WTC11 (cell line): ENCODE measurements around the gene C1orf35. TPM values are rescaled to one million over a fixed set of nuclear protein-coding genes. Genes with fewer than 3 reads are reported as not detected.

Experiments used
- ATAC-seq: fragments of 200-7000 bp; cut with Tn5 transposase; 2 replicates; pipeline ENCODE4 v1.10.0; 2021; ENCODE audit warnings: mild to moderate bottlenecking, moderate library complexity
- CTCF ChIA-PET: fragments of 300-600 bp; sonication (Branson Sonifier 250); formaldehyde crosslinking; loops from one replicate; lab custom pipeline; 2021; ENCODE audit warnings: antibody characterized with exemption; lab: Charles Lee
- POLR2A ChIA-PET: fragments of 350-600 bp; sonication (Branson Sonifier 250); formaldehyde crosslinking; loops from one replicate; lab custom pipeline; 2021; ENCODE audit warnings: antibody characterized with exemption; lab: Charles Lee
- DNase-seq: peaks from one replicate; pipeline ENCODE4 v3.0.0; 2021; ENCODE audit warnings: low spot score
- H3K27ac Mint-ChIP-seq: 2 replicates; pipeline ENCODE4 v1.8.0; 2021; ENCODE audit warnings: mixed read lengths
- H3K27me3 Mint-ChIP-seq: 2 replicates; pipeline ENCODE4 v1.8.0; 2021; ENCODE audit warnings: low read depth, mild to moderate bottlenecking, moderate library complexity, mixed read lengths
- H3K36me3 Mint-ChIP-seq: 2 replicates; pipeline ENCODE4 v1.8.0; 2021; ENCODE audit warnings: mixed read lengths
- H3K4me1 Mint-ChIP-seq: 2 replicates; pipeline ENCODE4 v1.8.0; 2022; ENCODE audit warnings: mixed read lengths
- H3K4me3 Mint-ChIP-seq: 2 replicates; pipeline ENCODE4 v1.8.0; 2021; ENCODE audit warnings: mild to moderate bottlenecking, moderate library complexity, mixed read lengths
- H3K9me3 Mint-ChIP-seq: 2 replicates; pipeline ENCODE4 v1.8.0; 2021; ENCODE audit warnings: mixed read lengths
- AFF4 ChIP-seq: sonication (generic); formaldehyde crosslinking; IDR thresholded peaks from 2 replicates; pipeline ENCODE4 v1.8.1; 2023; ENCODE audit warnings: mild to moderate bottlenecking, missing genetic modification reagents, borderline replicate concordance
- ATF2 ChIP-seq: sonication (generic); formaldehyde crosslinking; IDR thresholded peaks from 2 replicates; pipeline ENCODE4 v1.8.1; 2022; ENCODE audit warnings: low read depth, missing genetic modification reagents, borderline replicate concordance
- CDX4 ChIP-seq: fragments of 250-450 bp; sonication (Bioruptor Pico); IDR thresholded peaks from 2 replicates; pipeline ENCODE4 v1.9.0; 2021; ENCODE audit warnings: moderate library complexity, mild to moderate bottlenecking, inconsistent platforms, borderline replicate concordance
- FOXP4 ChIP-seq: sonication (generic); formaldehyde crosslinking; IDR thresholded peaks from 2 replicates; pipeline ENCODE4 v1.8.0; 2022; ENCODE audit warnings: mild to moderate bottlenecking, missing genetic modification reagents
- GABPB1 ChIP-seq: sonication (generic); formaldehyde crosslinking; IDR thresholded peaks from 2 replicates; pipeline ENCODE4 v1.8.1; 2023; ENCODE audit warnings: mild to moderate bottlenecking, missing genetic modification reagents
- GRHL2 ChIP-seq: fragments of 250-450 bp; sonication (Bioruptor Pico); IDR thresholded peaks from 2 replicates; pipeline ENCODE4 v1.8.0; 2022; ENCODE audit warnings: mild to moderate bottlenecking, moderate library complexity; ENCODE audit not compliant: insufficient replicate concordance, severe bottlenecking
- KAT7 ChIP-seq: sonication (generic); formaldehyde crosslinking; IDR thresholded peaks from 2 replicates; pipeline ENCODE4 v1.8.1; 2023; ENCODE audit warnings: missing genetic modification reagents, mild to moderate bottlenecking, borderline replicate concordance
- NFATC4 ChIP-seq: fragments of 250-450 bp; sonication (Bioruptor Pico); IDR thresholded peaks from 2 replicates; pipeline ENCODE4 v1.9.0; 2021; ENCODE audit warnings: mild to moderate bottlenecking
- NFYB ChIP-seq: sonication (generic); formaldehyde crosslinking; conservative IDR thresholded peaks from 2 replicates; pipeline ENCODE4 v1.8.0; 2022; ENCODE audit warnings: low read depth, missing genetic modification reagents
- RELA ChIP-seq: sonication (generic); formaldehyde crosslinking; IDR thresholded peaks from 2 replicates; pipeline ENCODE4 v1.8.1; 2022; ENCODE audit warnings: missing genetic modification reagents, mild to moderate bottlenecking, borderline replicate concordance
- TEAD1 ChIP-seq: sonication (generic); formaldehyde crosslinking; IDR thresholded peaks from 2 replicates; pipeline ENCODE4 v1.8.0; 2022; ENCODE audit warnings: mild to moderate bottlenecking, missing genetic modification reagents
- ZNF121 ChIP-seq: sonication (generic); formaldehyde crosslinking; IDR thresholded peaks from 2 replicates; pipeline ENCODE4 v1.8.0; 2023; ENCODE audit warnings: missing genetic modification reagents
- total RNA-seq: library from RNA; stranded (reverse); gene quantifications from 3 replicates; pipeline ENCODE4 v1.2.3, GENCODE V29; 2021
- TF ChIP-seq, protein P1 (sequence below): sonication (generic); formaldehyde crosslinking; conservative IDR thresholded peaks from 2 replicates; pipeline ENCODE4 v1.8.1; 2022; ENCODE audit warnings: mild to moderate bottlenecking, missing genetic modification reagents
- TF ChIP-seq, protein P2 (sequence below): fragments of 250-450 bp; sonication (Bioruptor Pico); IDR thresholded peaks from 2 replicates; pipeline ENCODE4 v1.8.0; 2021; ENCODE audit warnings: mild to moderate bottlenecking
- TF ChIP-seq, protein P3 (sequence below): sonication (generic); formaldehyde crosslinking; IDR thresholded peaks from 2 replicates; pipeline ENCODE4 v1.8.1; 2022; ENCODE audit warnings: mild to moderate bottlenecking, missing genetic modification reagents, moderate library complexity, borderline replicate concordance
- TF ChIP-seq, protein P4 (sequence below): sonication (generic); formaldehyde crosslinking; conservative IDR thresholded peaks from 2 replicates; pipeline ENCODE4 v1.8.1; 2023; ENCODE audit warnings: mild to moderate bottlenecking, low read depth, missing genetic modification reagents, moderate library complexity

C1orf35 gene
- total RNA-seq, 1 experiment from 2014 or later, result 33.8 TPM

GRCh38 chr1:228142155-228142691, 39.1 kb upstream of the C1orf35 start (continued):
- TF ChIP-seq, protein P1, sequence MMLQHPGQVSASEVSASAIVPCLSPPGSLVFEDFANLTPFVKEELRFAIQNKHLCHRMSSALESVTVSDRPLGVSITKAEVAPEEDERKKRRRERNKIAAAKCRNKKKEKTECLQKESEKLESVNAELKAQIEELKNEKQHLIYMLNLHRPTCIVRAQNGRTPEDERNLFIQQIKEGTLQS (CRISPR knock-in tag), result no peak
- TF ChIP-seq ATF2 (CRISPR knock-in tag), result no peak
- no peak for TF ChIP-seq GRHL2 (CRISPR knock-in tag)
- no peak for TF ChIP-seq KAT7 (CRISPR knock-in tag)
- no peak for TF ChIP-seq NFATC4 (CRISPR knock-in tag)
- no peak for TF ChIP-seq GABPB1 (CRISPR knock-in tag)
- TF ChIP-seq, protein P2, sequence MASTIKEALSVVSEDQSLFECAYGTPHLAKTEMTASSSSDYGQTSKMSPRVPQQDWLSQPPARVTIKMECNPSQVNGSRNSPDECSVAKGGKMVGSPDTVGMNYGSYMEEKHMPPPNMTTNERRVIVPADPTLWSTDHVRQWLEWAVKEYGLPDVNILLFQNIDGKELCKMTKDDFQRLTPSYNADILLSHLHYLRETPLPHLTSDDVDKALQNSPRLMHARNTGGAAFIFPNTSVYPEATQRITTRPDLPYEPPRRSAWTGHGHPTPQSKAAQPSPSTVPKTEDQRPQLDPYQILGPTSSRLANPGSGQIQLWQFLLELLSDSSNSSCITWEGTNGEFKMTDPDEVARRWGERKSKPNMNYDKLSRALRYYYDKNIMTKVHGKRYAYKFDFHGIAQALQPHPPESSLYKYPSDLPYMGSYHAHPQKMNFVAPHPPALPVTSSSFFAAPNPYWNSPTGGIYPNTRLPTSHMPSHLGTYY, result no peak
- TF ChIP-seq, protein P3, sequence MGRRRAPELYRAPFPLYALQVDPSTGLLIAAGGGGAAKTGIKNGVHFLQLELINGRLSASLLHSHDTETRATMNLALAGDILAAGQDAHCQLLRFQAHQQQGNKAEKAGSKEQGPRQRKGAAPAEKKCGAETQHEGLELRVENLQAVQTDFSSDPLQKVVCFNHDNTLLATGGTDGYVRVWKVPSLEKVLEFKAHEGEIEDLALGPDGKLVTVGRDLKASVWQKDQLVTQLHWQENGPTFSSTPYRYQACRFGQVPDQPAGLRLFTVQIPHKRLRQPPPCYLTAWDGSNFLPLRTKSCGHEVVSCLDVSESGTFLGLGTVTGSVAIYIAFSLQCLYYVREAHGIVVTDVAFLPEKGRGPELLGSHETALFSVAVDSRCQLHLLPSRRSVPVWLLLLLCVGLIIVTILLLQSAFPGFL (CRISPR knock-in tag), result no peak
- TF ChIP-seq TEAD1 (CRISPR knock-in tag), result no peak
- TF ChIP-seq CDX4 (CRISPR knock-in tag), result no peak

DNA sequence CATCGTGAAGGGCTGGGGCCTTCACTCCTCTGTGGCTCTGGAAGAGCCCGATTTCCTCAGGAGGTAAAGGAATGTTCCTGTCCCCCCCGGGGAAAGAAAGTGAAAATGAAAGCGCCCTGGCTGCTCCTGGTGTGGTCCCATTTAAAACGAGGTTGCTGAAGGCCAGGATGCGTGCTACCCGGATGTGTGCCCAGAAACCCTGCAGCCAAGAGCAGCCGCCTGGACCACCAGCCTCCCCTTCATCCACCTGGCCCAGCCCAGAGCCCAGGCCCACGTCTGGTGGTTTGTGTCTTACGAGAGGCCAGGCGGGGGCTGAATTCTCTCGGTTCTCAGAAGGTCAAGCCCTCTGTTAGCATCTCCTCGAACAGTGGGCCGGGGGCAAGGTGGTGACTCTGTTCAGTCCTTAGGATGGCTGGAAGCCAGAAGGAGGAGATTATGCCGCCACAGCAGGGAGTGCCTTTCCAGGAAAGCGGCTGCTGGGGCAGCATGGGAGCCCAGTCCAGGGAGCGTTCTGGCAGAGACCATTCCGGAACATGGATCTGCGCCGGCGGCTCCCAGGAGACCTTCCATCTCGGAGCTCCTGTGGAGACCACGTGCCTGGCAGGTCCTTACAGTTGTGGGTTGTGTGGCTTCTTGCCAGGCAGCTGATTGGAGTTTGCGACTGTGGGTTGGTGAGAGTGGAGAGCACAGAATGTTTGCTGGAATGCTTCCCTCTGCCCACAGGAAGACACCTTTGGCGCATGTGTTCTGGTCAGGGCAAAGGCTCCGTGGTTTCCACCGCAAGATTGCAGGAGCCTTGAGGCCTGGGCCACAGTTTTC, 38.3 kb upstream of the C1orf35 start:
- no peaks in the 10 kb centered on the region for H3K36me3 Mint-ChIP-seq
- DNase-seq (no peak), ATAC-seq (no peak)
- peak overlapping the region; percentile 88 for H3K4me3 Mint-ChIP-seq
- peaks cover 21% of the 10 kb centered on the region for H3K27me3 Mint-ChIP-seq
- H3K9me3 Mint-ChIP-seq, result no peaks in the 10 kb centered on the region
- H3K27ac Mint-ChIP-seq, result peak overlapping the region; percentile 68; the same call in 1 of the 2 replicates
- TF ChIP-seq FOXP4 (no peak), NFYB (CRISPR knock-in tag) (no peak), RELA (CRISPR knock-in tag) (no peak)
- peaks cover 7% of the 10 kb centered on the region; the same call in 1 of the 2 replicates for H3K4me1 Mint-ChIP-seq
- ChIA-PET CTCF (interaction anchor here (1.4 to 2.7 kb wide), 3 partner anchors 11 to 134 kb away, joined by 3 to 14 read pairs (median 13); partner anchors contain the start of gene IBA57), POLR2A (no interaction called here)

DNA sequence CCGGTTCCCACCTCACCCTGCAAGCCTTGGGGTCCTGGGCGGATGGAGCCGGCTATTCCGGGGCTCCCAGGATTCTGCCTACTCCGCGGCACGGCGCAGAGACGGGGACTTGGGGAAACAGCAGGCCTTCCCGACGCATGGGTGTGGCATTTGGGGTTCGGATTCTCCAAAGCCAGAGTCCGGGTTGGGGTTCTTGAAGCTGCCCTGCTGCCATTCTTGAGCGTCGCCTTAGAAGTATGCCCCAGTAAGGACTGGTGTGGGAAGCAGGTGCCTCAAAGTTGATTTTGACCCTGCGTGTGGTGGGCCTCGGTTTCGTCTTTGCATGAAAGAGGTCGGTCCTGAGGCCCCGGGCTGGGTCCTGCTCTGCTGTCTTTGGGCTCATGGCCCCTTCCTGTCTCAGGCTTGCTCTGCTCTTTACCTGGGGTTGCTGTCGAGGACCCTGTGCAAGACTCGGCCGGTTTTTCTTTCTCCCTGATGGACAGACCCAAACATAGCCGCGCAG, 37.6 kb upstream of the C1orf35 start:
- no peaks in the 10 kb centered on the region for H3K9me3 Mint-ChIP-seq
- no peak for ATAC-seq
- ChIA-PET POLR2A (interaction anchor here (1.1 kb wide), 1 partner anchor 10 kb away, joined by 3 read pairs; no protein-coding TSS in a partner anchor), CTCF (interaction anchor here (0.5 to 2.7 kb wide), 6 partner anchors 8 to 242 kb away, joined by 3 to 14 read pairs (median 4); partner anchors contain the start of genes GJC2 and IBA57)
- peaks cover 27% of the 10 kb centered on the region for H3K27me3 Mint-ChIP-seq
- H3K4me1 Mint-ChIP-seq, result peaks cover 7% of the 10 kb centered on the region; the same call in 1 of the 2 replicates
- DNase-seq, result no peak
- peak overlapping the region; percentile 68; the same call in 1 of the 2 replicates for H3K27ac Mint-ChIP-seq
- H3K36me3 Mint-ChIP-seq, result no peaks in the 10 kb centered on the region
- peak overlapping the region; percentile 88 for H3K4me3 Mint-ChIP-seq
- TF ChIP-seq, protein P4, sequence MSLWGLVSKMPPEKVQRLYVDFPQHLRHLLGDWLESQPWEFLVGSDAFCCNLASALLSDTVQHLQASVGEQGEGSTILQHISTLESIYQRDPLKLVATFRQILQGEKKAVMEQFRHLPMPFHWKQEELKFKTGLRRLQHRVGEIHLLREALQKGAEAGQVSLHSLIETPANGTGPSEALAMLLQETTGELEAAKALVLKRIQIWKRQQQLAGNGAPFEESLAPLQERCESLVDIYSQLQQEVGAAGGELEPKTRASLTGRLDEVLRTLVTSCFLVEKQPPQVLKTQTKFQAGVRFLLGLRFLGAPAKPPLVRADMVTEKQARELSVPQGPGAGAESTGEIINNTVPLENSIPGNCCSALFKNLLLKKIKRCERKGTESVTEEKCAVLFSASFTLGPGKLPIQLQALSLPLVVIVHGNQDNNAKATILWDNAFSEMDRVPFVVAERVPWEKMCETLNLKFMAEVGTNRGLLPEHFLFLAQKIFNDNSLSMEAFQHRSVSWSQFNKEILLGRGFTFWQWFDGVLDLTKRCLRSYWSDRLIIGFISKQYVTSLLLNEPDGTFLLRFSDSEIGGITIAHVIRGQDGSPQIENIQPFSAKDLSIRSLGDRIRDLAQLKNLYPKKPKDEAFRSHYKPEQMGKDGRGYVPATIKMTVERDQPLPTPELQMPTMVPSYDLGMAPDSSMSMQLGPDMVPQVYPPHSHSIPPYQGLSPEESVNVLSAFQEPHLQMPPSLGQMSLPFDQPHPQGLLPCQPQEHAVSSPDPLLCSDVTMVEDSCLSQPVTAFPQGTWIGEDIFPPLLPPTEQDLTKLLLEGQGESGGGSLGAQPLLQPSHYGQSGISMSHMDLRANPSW, result no peak
- TF ChIP-seq AFF4 (no peak), TEAD1 (CRISPR knock-in tag) (no peak), ZNF121 (CRISPR knock-in tag) (no peak)
